ENCODE results near the gene B4GALT6. TPM values are rescaled to one million over a fixed set of nuclear protein-coding genes. Genes with fewer than 3 reads are reported as not detected.

The B4GALT6 gene
- total and polyA plus RNA-seq, 2 of the 8 experiments (the other 6 are each of a cell fraction or from before 2014, with no cell fraction given) = 6.3 to 41.5 TPM

DNA sequence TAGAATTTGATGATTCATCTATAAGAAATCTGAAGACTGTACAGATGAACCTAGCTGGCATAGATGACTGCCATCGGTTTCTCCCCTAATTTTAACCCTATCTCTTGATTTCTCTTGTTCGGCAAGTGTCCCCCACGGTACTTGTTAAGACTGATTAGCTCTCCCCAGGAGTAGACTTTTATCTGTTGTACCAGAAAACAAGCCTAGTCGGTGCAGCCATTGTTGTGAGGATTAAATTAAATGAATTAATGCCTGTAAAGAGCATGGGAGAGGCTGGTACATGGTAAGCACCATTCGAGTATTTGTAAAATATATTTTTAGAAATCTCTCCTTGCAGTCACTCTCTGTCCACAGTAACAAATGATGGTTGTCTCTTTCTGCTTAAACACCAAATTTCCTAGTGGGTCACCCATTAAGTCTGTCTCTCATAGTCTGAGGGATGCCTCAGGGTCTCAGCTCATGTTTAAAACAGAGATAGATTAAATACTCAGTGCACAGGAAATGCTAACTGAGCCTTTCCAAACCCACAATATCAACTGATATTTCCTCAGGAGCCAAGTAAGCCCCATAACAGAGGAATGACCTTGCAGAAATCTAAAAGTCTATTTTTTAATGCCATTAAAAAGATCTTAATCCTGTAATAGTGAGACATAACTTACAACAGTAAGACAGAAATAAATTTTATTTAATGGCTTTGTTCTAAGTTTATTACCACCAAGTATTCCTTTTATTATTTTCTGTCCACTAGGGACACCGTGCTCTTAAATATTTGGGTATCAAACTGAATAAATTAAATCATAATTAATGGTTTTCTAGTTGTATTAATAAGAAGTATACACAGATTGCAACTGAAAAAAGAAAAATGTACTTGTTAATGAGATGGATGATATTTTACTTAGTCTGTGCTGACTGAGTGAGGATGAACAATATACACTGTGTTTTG, 2.9 kb upstream of the B4GALT6 start:
- FAIRE-seq = no peak
- Histone ChIP-seq H2BK12ac (ENCODE audit: low read depth, low read length) (no peak overlapping the region), H3K14ac (ENCODE audit: insufficient read length) (no peak overlapping the region), H3K36me3 (ENCODE audit: control insufficient read depth in 2 of 4, insufficient read depth in 4 of 4, low read length in 3 of 4) (no peaks in the 10 kb centered on the region), H3K27ac (ENCODE audit: low read depth, low read length) (no peak overlapping the region), H3K56ac (replicated peaks; ENCODE audit: insufficient read length, low read depth, low read length) (no peak overlapping the region), H2BK5ac (ENCODE audit: low read depth, low read length) (no peak overlapping the region), H4K91ac (replicated peaks; ENCODE audit: insufficient read length, low read length) (peak overlapping the region; percentile 40), H2BK120ac (replicated peaks; ENCODE audit: low read depth, low read length) (no peak overlapping the region), H2BK15ac (ENCODE audit: low read length) (peak overlapping the region; percentile 6; the same call in 1 of the 2 replicates), H3K4me3 (ENCODE audit: extremely low read depth in 1 of 4, insufficient read depth in 2 of 4, low read depth in 3 of 4, low read length in 4 of 4) (no peak overlapping the region; a peak in 1 of 8 replicates), H3K9me3 (ENCODE audit: insufficient read depth in 2 of 2, low read depth in 1 of 2, low read length in 1 of 2) (no peaks in the 10 kb centered on the region), H4K20me1 (replicated peaks in 1 of 2; ENCODE audit: control insufficient read depth in 1 of 2, insufficient read depth in 2 of 2, low read length in 2 of 2) (no peaks in the 10 kb centered on the region), H3K4me2 (ENCODE audit: insufficient read depth in 1 of 2, low read depth in 2 of 2, low read length in 2 of 2) (peak overlapping the region in 1 of 2 experiments; percentile 92; a peak in 1 of 4 replicates), H3K27me3 (replicated peaks in 1 of 4; ENCODE audit: control insufficient read depth in 3 of 4, extremely low read depth in 1 of 4, insufficient read depth in 3 of 4, low read length in 3 of 4) (peaks cover 0 to 1% (median 0%) of the 10 kb centered on the region in 4 experiments; a peak in 1 of 7 replicates), H3K79me1 (ENCODE audit: low read depth, low read length) (peaks cover 2% of the 10 kb centered on the region; the same call in 1 of the 2 replicates), H2AFZ (ENCODE audit: low read length) (no peak overlapping the region), H2BK20ac (ENCODE audit: low read length) (no peak overlapping the region), H3K23me2 (ENCODE audit: low read depth, low read length) (peaks cover 10% of the 10 kb centered on the region), H3K18ac (ENCODE audit: extremely low read depth, low read length) (no peak overlapping the region), H3K23ac (ENCODE audit: insufficient read length) (no peak overlapping the region), H3K4me1 (replicated peaks in 1 of 4; ENCODE audit: control insufficient read depth in 3 of 4, insufficient read depth in 4 of 4, low read length in 3 of 4) (peaks cover 8 to 11% (median 9%) of the 10 kb centered on the region in 4 experiments; a peak in 6 of 7 replicates), H3K9ac (replicated peaks in 1 of 4; ENCODE audit: extremely low read depth in 1 of 4, low read depth in 3 of 4, low read length in 3 of 4) (no peak overlapping the region), H3K79me2 (ENCODE audit: control insufficient read depth in 1 of 2, insufficient read depth in 2 of 2, low read length in 2 of 2) (peaks cover 0 to 20% of the 10 kb centered on the region in 2 experiments; a peak in 2 of 4 replicates), H4K5ac (ENCODE audit: insufficient read length, low read depth, low read length) (no peak overlapping the region), H4K8ac (ENCODE audit: extremely low read depth, insufficient read depth, low read length) (no peak overlapping the region), H2AK5ac (ENCODE audit: low read depth, low read length) (no peak overlapping the region), H3K4ac (replicated peaks; ENCODE audit: insufficient read length, low read depth, low read length) (peak overlapping the region; percentile 78)
- 86% methylated on average over 6 of the region's 6 CpGs; no CpG with 5 or more reads in 1 of the 2 experiments for WGBS, 2 experiments (ENCODE audit: extremely low coverage in 1 of 2, insufficient coverage in 1 of 2, insufficient read length in 1 of 2, insufficient replicate concordance in 2 of 2, low coverage in 1 of 2, low lambda C conversion rate in 2 of 2, missing lambda C conversion rate in 1 of 2)
- no peak for DNase-seq (ENCODE audit: low read depth in 1 of 2, low spot score in 2 of 2)
- POLR2A ChIA-PET (ENCODE audit: partially characterized antibody) = interaction anchor here (1.9 kb wide), 1 partner anchor 32 kb away, joined by 5 read pairs; no protein-coding TSS in a partner anchor
- CTCF ChIA-PET (ENCODE audit: partially characterized antibody) = interaction anchor here (1.2 to 3.4 kb wide), 4 partner anchors 9 to 38 kb away, joined by 3 to 10 read pairs (median 4); no protein-coding TSS in a partner anchor
- TF ChIP-seq RAD21 (IDR thresholded peaks at IDR 0.05 in 1 of 2, conservative IDR thresholded peaks at IDR 0.05 in 1 of 2; ENCODE audit: low read depth in 2 of 2, low read length in 2 of 2) (no peak), SP2 (IDR thresholded peaks at IDR 0.05; ENCODE audit: low read length) (no peak), ASH2L (IDR thresholded peaks at IDR 0.05; ENCODE audit: low read length) (no peak), TBP (IDR thresholded peaks at IDR 0.05; ENCODE audit: low read depth, low read length) (no peak), CBX8 (IDR thresholded peaks at IDR 0.05; ENCODE audit: borderline replicate concordance, low read depth, low read length) (no peak), KDM5A (IDR thresholded peaks at IDR 0.05; ENCODE audit: low read length) (no peak), SP4 (IDR thresholded peaks at IDR 0.05; ENCODE audit: low read length) (no peak), HDAC6 (IDR thresholded peaks at IDR 0.05; ENCODE audit: low read depth, low read length) (no peak)
- TF ChIP-seq, protein P1, sequence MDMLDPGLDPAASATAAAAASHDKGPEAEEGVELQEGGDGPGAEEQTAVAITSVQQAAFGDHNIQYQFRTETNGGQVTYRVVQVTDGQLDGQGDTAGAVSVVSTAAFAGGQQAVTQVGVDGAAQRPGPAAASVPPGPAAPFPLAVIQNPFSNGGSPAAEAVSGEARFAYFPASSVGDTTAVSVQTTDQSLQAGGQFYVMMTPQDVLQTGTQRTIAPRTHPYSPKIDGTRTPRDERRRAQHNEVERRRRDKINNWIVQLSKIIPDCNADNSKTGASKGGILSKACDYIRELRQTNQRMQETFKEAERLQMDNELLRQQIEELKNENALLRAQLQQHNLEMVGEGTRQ (IDR thresholded peaks at IDR 0.05; ENCODE audit: low read length) = no peak
- TF ChIP-seq, protein P2, sequence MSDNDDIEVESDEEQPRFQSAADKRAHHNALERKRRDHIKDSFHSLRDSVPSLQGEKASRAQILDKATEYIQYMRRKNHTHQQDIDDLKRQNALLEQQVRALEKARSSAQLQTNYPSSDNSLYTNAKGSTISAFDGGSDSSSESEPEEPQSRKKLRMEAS (IDR thresholded peaks at IDR 0.05) = no peak

Data from H1 (cell line).